ENCODE measurements around the gene MYH11.

DNA sequence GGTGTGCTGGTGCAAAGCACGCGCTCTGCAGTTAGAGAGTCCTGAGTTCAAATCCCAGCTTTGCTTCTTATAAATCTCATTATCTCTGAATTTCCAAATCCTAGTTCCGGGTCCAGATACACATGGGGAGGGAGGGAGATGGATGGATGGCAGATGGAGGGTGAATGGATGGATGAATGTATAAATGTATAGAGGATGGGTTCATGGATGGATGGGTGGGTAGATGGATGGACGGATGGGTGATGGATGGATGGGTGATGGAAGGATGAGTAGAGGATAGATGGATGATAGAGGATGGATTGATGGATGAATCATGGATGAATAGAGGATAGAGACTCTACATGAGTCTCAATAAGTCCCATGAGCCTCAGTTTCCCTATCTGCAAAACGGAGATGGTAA, 89.9 kb downstream of the MYH11 start:
- TF ChIP-seq POLR2AphosphoS5 (IDR thresholded peaks at IDR 0.05), result no peak
- TF ChIP-seq, protein P1, sequence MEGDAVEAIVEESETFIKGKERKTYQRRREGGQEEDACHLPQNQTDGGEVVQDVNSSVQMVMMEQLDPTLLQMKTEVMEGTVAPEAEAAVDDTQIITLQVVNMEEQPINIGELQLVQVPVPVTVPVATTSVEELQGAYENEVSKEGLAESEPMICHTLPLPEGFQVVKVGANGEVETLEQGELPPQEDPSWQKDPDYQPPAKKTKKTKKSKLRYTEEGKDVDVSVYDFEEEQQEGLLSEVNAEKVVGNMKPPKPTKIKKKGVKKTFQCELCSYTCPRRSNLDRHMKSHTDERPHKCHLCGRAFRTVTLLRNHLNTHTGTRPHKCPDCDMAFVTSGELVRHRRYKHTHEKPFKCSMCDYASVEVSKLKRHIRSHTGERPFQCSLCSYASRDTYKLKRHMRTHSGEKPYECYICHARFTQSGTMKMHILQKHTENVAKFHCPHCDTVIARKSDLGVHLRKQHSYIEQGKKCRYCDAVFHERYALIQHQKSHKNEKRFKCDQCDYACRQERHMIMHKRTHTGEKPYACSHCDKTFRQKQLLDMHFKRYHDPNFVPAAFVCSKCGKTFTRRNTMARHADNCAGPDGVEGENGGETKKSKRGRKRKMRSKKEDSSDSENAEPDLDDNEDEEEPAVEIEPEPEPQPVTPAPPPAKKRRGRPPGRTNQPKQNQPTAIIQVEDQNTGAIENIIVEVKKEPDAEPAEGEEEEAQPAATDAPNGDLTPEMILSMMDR (IDR thresholded peaks at IDR 0.05), result no peak

Measured in prostate gland (tissue), 2 donors.